SK-N-MC (cell line): ENCODE data around the gene RCN1.
"Not testable (repeated sequence)": the region's sequence is repeated elsewhere in the genome, so short reads cannot be mapped to it uniquely, and the experiment has no call there.

Source experiments
- DNase-seq: peaks from one replicate; pipeline ENCODE4 v3.0.0-alpha.2; 2011; ENCODE audit warnings: low read depth, low spot score
- H3K27ac ChIP-seq: fragments of 200-600 bp; sonication (generic); 2 replicates; pipeline ENCODE4 v1.5.1; 2016; ENCODE audit warnings: mixed run types
- H3K36me3 ChIP-seq: fragments of 200-600 bp; sonication (generic); 2 replicates; pipeline ENCODE4 v1.6.1; 2017; ENCODE audit warnings: antibody characterized with exemption, low read length, mixed read lengths; ENCODE audit not compliant: insufficient read depth
- H3K4me3 ChIP-seq: fragments of 200-600 bp; sonication (generic); 2 replicates; pipeline ENCODE4 v1.5.1; 2016
- H3K9ac ChIP-seq: fragments of 200-600 bp; sonication (generic); 2 replicates; pipeline ENCODE4 v1.8.0; 2017; ENCODE audit warnings: mixed run types, mixed read lengths; ENCODE audit not compliant: insufficient read length
- H3K9me3 ChIP-seq: fragments of 200-600 bp; sonication (generic); 2 replicates; pipeline ENCODE4 v1.6.1; 2017; ENCODE audit warnings: low read depth, mild to moderate bottlenecking, antibody characterized with exemption, low read length, moderate library complexity, mixed read lengths
- EZH2 ChIP-seq: fragments of 200-600 bp; sonication (generic); IDR thresholded peaks from one replicate; pipeline ENCODE4 v1.6.1; 2017; ENCODE audit warnings: antibody characterized with exemption
- FOXP2 ChIP-seq: optimal IDR thresholded peaks from 2 replicates; pipeline ENCODE3; 2011; ENCODE audit warnings: mild to moderate bottlenecking, moderate library complexity; ENCODE audit not compliant: insufficient read depth; ENCODE audit errors: extremely low read length, control extremely low read depth
- POLR2AphosphoS5 ChIP-seq: IDR thresholded peaks from 2 replicates; pipeline ENCODE4 v1.6.1; 2012; ENCODE audit warnings: mild to moderate bottlenecking, low read depth, low read length, borderline replicate concordance

The RCN1 gene

GRCh38 chr11:32056438-32056837 is 34.4 kb upstream of the RCN1 start:
- H3K27ac ChIP-seq = no peak overlapping the region
- no peaks in the 10 kb centered on the region for H3K9me3 ChIP-seq
- TF ChIP-seq POLR2AphosphoS5 = no peak
- TF ChIP-seq FOXP2 = no peak
- TF ChIP-seq EZH2 = no peak
- no peak overlapping the region for H3K4me3 ChIP-seq
- DNase-seq = no peak
- H3K36me3 ChIP-seq = no peaks in the 10 kb centered on the region
- no peak overlapping the region for H3K9ac ChIP-seq

GRCh38 chr11:32059686-32060462 is 31.0 kb upstream of the RCN1 start:
- Histone ChIP-seq H3K4me3 (no peak overlapping the region), H3K9me3 (no peaks in the 10 kb centered on the region), H3K27ac (no peak overlapping the region), H3K9ac (no peak overlapping the region), H3K36me3 (no peaks in the 10 kb centered on the region)
- DNase-seq = no peak
- TF ChIP-seq EZH2 (no peak), POLR2AphosphoS5 (no peak), FOXP2 (no peak)

GRCh38 chr11:32062540-32062939 is 28.3 kb upstream of the RCN1 start:
- no peak for DNase-seq
- Histone ChIP-seq H3K4me3 (no peak overlapping the region), H3K9me3 (no peaks in the 10 kb centered on the region), H3K36me3 (no peaks in the 10 kb centered on the region), H3K27ac (no peak overlapping the region), H3K9ac (no peak overlapping the region)
- TF ChIP-seq EZH2 = no peak
- no peak for TF ChIP-seq POLR2AphosphoS5
- no peak for TF ChIP-seq FOXP2

- not testable (repeated sequence) for H3K27ac ChIP-seq, H3K9ac ChIP-seq, DNase-seq
These were observed 27.8 kb upstream of the RCN1 start for GRCh38 chr11:32063031-32063430.

GRCh38 chr11:32065865-32066629 is 24.8 kb upstream of the RCN1 start:
- Histone ChIP-seq H3K36me3 (no peaks in the 10 kb centered on the region), H3K27ac (no peak overlapping the region), H3K9me3 (no peaks in the 10 kb centered on the region), H3K4me3 (no peak overlapping the region), H3K9ac (no peak overlapping the region)
- TF ChIP-seq POLR2AphosphoS5 = no peak
- no peak for DNase-seq

More at GRCh38 chr11:32063031-32063430, 27.8 kb upstream of the RCN1 start:
- H3K9me3 ChIP-seq, H3K4me3 ChIP-seq, H3K36me3 ChIP-seq: not testable (repeated sequence)

GRCh38 chr11:32068134-32068870 is 22.6 kb upstream of the RCN1 start:
- H3K27ac ChIP-seq = no peak overlapping the region
- no peak overlapping the region for H3K4me3 ChIP-seq
- no peaks in the 10 kb centered on the region for H3K36me3 ChIP-seq
- no peak for DNase-seq
- H3K9me3 ChIP-seq = no peaks in the 10 kb centered on the region
- TF ChIP-seq EZH2 = no peak
- TF ChIP-seq POLR2AphosphoS5 = no peak
- no peak for TF ChIP-seq FOXP2
- H3K9ac ChIP-seq = no peak overlapping the region

- no peak overlapping the region for H3K9ac ChIP-seq
- DNase-seq = no peak
- no peak overlapping the region for H3K4me3 ChIP-seq
- TF ChIP-seq POLR2AphosphoS5 (no peak), EZH2 (no peak), FOXP2 (no peak)
- H3K9me3 ChIP-seq = no peaks in the 10 kb centered on the region
- no peak overlapping the region for H3K27ac ChIP-seq
- H3K36me3 ChIP-seq = no peaks in the 10 kb centered on the region
These were observed 21.4 kb upstream of the RCN1 start for GRCh38 chr11:32069361-32070058.

GRCh38 chr11:32070692-32071091 is 20.2 kb upstream of the RCN1 start:
- Histone ChIP-seq H3K27ac (no peak overlapping the region), H3K9ac (no peak overlapping the region), H3K4me3 (no peak overlapping the region), H3K36me3 (no peaks in the 10 kb centered on the region), H3K9me3 (no peaks in the 10 kb centered on the region)
- TF ChIP-seq POLR2AphosphoS5 (no peak), FOXP2 (no peak), EZH2 (no peak)
- DNase-seq = no peak
